UCSD-AML1 (cell line): Measurements from ENCODE around the gene HSF2.
A peak's percentile ranks its signal among the peaks of the same experiment; 100 is the strongest.
"Not testable (repeated sequence)": the region's sequence is repeated elsewhere in the genome, so short reads cannot be mapped to it uniquely, and the experiment has no call there.

Source experiments
- DNase-seq: peaks from one replicate; lab custom pipeline; 2025; ENCODE audit not compliant: unreplicated experiment; lab: John Stamatoyannopoulos, UW

HSF2 gene

GRCh38 chr6:122449069-122449468, 49.6 kb downstream of the HSF2 start:
- DNase-seq: no peak

GRCh38 chr6:122452509-122452908, 53.1 kb downstream of the HSF2 start:
- DNase-seq: no peak

- no peak for DNase-seq
Measured at GRCh38 chr6:122454673-122455072, 55.2 kb downstream of the HSF2 start.

GRCh38 chr6:122455116-122455515, 55.7 kb downstream of the HSF2 start:
- not testable (repeated sequence) for DNase-seq

- DNase-seq: no peak
Measured at GRCh38 chr6:122458087-122458486, 58.6 kb downstream of the HSF2 start.

- DNase-seq: no peak
Measured at GRCh38 chr6:122459240-122459639, 59.8 kb downstream of the HSF2 start.

- not testable (repeated sequence) for DNase-seq
Measured at GRCh38 chr6:122459865-122460416, 60.5 kb downstream of the HSF2 start.

- DNase-seq: no peak
Measured at GRCh38 chr6:122461885-122462284, 62.4 kb downstream of the HSF2 start.

GRCh38 chr6:122471107-122472021, 71.9 kb downstream of the HSF2 start, which contains the start of gene SERINC1:
TSS of gene SERINC1 (minus strand) at chr6:122471807. CDS start at chr6:122471737, 70 bp downstream.
- DNase-seq: peak; percentile 93

- no peak for DNase-seq
Measured at GRCh38 chr6:122472022-122472340, 72.5 kb downstream of the HSF2 start.

GRCh38 chr6:122476131-122476530, 76.7 kb downstream of the HSF2 start:
- DNase-seq: no peak

- no peak for DNase-seq
Measured at GRCh38 chr6:122482750-122483080, 83.3 kb downstream of the HSF2 start.
